Measurements from ENCODE around the gene CNTNAP2.
A peak's percentile ranks its signal among the peaks of the same experiment; 100 is the strongest.

Gene CNTNAP2

GRCh38 chr7:148332191-148333186, 2215.9 kb downstream of the CNTNAP2 start:
- DNase-seq: no peak

- DNase-seq: no peak
Observed at GRCh38 chr7:148334441-148334956, 2217.9 kb downstream of the CNTNAP2 start.

- peak; percentile 76 for DNase-seq
Observed at GRCh38 chr7:148334959-148335577, 2218.5 kb downstream of the CNTNAP2 start.

- no peak for DNase-seq
Observed at GRCh38 chr7:148335790-148336189, 2219.2 kb downstream of the CNTNAP2 start.

- DNase-seq: no peak
Observed at GRCh38 chr7:148336411-148336810, 2219.8 kb downstream of the CNTNAP2 start.

- DNase-seq: no peak
Observed at GRCh38 chr7:148337246-148337965, 2220.8 kb downstream of the CNTNAP2 start.

GRCh38 chr7:148337995-148338747, 2221.6 kb downstream of the CNTNAP2 start:
- DNase-seq: no peak

GRCh38 chr7:148340438-148341280, 2224.1 kb downstream of the CNTNAP2 start:
- DNase-seq: no peak

GRCh38 chr7:148344406-148344805, 2227.8 kb downstream of the CNTNAP2 start:
- DNase-seq: no peak

- no peak for DNase-seq
Observed at GRCh38 chr7:148347981-148348380, 2231.4 kb downstream of the CNTNAP2 start.

- DNase-seq: no peak
Observed at GRCh38 chr7:148348466-148348865, 2231.9 kb downstream of the CNTNAP2 start.

- no peak for DNase-seq
Observed at GRCh38 chr7:148356303-148356702, 2239.7 kb downstream of the CNTNAP2 start.

- DNase-seq: no peak
Observed at GRCh38 chr7:148362541-148362940, 2245.9 kb downstream of the CNTNAP2 start.

- DNase-seq: no peak
Observed at GRCh38 chr7:148367731-148368475, 2251.3 kb downstream of the CNTNAP2 start.

GRCh38 chr7:148368562-148368961, 2252.0 kb downstream of the CNTNAP2 start:
- no peak for DNase-seq

GRCh38 chr7:148371280-148371937, 2254.8 kb downstream of the CNTNAP2 start:
- no peak for DNase-seq

- no peak for DNase-seq
Observed at GRCh38 chr7:148374396-148375259, 2258.0 kb downstream of the CNTNAP2 start.

- no peak for DNase-seq
Observed at GRCh38 chr7:148379677-148380076, 2263.1 kb downstream of the CNTNAP2 start.
